ENCODE measurements around the gene SPINT2. TPM values are rescaled to one million over a fixed set of nuclear protein-coding genes. Genes with fewer than 3 reads are reported as not detected.
A peak's percentile ranks its signal among the peaks of the same experiment; 100 is the strongest.

Gene SPINT2
- polyA plus RNA-seq, 1 donor from 2014 or later, result 167 TPM

GRCh38 chr19:38268539-38268938 lies 4.2 kb downstream of the SPINT2 start:
- peaks cover 4% of the 10 kb centered on the region for H3K36me3 Mint-ChIP-seq
- peaks cover 15 to 30% (median 22%) of the 10 kb centered on the region in 3 donors for H3K4me1 Mint-ChIP-seq
- no peaks in the 10 kb centered on the region for H3K27me3 Mint-ChIP-seq
- peak overlapping the region in 1 of 4 donors; percentile 4 for H3K4me3 Mint-ChIP-seq
- H3K9me3 Mint-ChIP-seq, result no peaks in the 10 kb centered on the region
- no peak overlapping the region for H3K27ac Mint-ChIP-seq

- Mint-ChIP-seq H3K4me1 (peaks cover 8 to 18% (median 9%) of the 10 kb centered on the region in 3 donors), H3K27me3 (no peaks in the 10 kb centered on the region), H3K27ac (no peak overlapping the region), H3K4me3 (no peak overlapping the region), H3K36me3 (peaks cover 7% of the 10 kb centered on the region), H3K9me3 (no peaks in the 10 kb centered on the region)
These were observed 6.3 kb downstream of the SPINT2 start for GRCh38 chr19:38270587-38271167.

GRCh38 chr19:38273499-38273898 lies 9.1 kb downstream of the SPINT2 start:
- Mint-ChIP-seq H3K4me1 (peaks cover 0 to 2% (median 0%) of the 10 kb centered on the region in 3 donors), H3K27ac (no peak overlapping the region), H3K4me3 (no peak overlapping the region), H3K27me3 (no peaks in the 10 kb centered on the region), H3K9me3 (no peaks in the 10 kb centered on the region), H3K36me3 (peaks cover 7% of the 10 kb centered on the region)

GRCh38 chr19:38274739-38275138 lies 10.4 kb downstream of the SPINT2 start:
- Mint-ChIP-seq H3K27me3 (no peaks in the 10 kb centered on the region), H3K36me3 (peaks cover 7% of the 10 kb centered on the region), H3K4me1 (peaks cover 0 to 2% (median 0%) of the 10 kb centered on the region in 3 donors), H3K9me3 (no peaks in the 10 kb centered on the region), H3K4me3 (no peak overlapping the region), H3K27ac (no peak overlapping the region)

- Mint-ChIP-seq H3K4me1 (peaks cover 5 to 9% (median 5%) of the 10 kb centered on the region in 3 donors), H3K27ac (no peak overlapping the region), H3K9me3 (no peaks in the 10 kb centered on the region), H3K27me3 (no peaks in the 10 kb centered on the region), H3K36me3 (peaks cover 5% of the 10 kb centered on the region), H3K4me3 (no peak overlapping the region)
These were observed 12.7 kb downstream of the SPINT2 start for GRCh38 chr19:38276942-38277517.

- H3K9me3 Mint-ChIP-seq, result no peaks in the 10 kb centered on the region
- peaks cover 6 to 14% (median 9%) of the 10 kb centered on the region in 3 donors for H3K4me1 Mint-ChIP-seq
- no peak overlapping the region for H3K27ac Mint-ChIP-seq
- H3K36me3 Mint-ChIP-seq, result peaks cover 5% of the 10 kb centered on the region
- H3K27me3 Mint-ChIP-seq, result no peaks in the 10 kb centered on the region
- no peak overlapping the region for H3K4me3 Mint-ChIP-seq
These were observed 13.2 kb downstream of the SPINT2 start for GRCh38 chr19:38277549-38277948.

GRCh38 chr19:38277969-38278680 lies 13.8 kb downstream of the SPINT2 start:
- Mint-ChIP-seq H3K27ac (no peak overlapping the region), H3K36me3 (peaks cover 5% of the 10 kb centered on the region), H3K4me3 (no peak overlapping the region), H3K4me1 (peaks cover 6 to 15% (median 10%) of the 10 kb centered on the region in 3 donors), H3K9me3 (no peaks in the 10 kb centered on the region), H3K27me3 (no peaks in the 10 kb centered on the region)

GRCh38 chr19:38278751-38279150 lies 14.4 kb downstream of the SPINT2 start:
- H3K36me3 Mint-ChIP-seq, result peaks cover 5% of the 10 kb centered on the region
- H3K27ac Mint-ChIP-seq, result no peak overlapping the region
- H3K4me3 Mint-ChIP-seq, result no peak overlapping the region
- peaks cover 6 to 13% (median 10%) of the 10 kb centered on the region in 3 donors for H3K4me1 Mint-ChIP-seq
- no peaks in the 10 kb centered on the region for H3K27me3 Mint-ChIP-seq
- H3K9me3 Mint-ChIP-seq, result no peaks in the 10 kb centered on the region

- Mint-ChIP-seq H3K27me3 (no peaks in the 10 kb centered on the region), H3K36me3 (peaks cover 6% of the 10 kb centered on the region), H3K4me1 (peaks cover 12 to 17% (median 14%) of the 10 kb centered on the region in 3 donors), H3K27ac (peak overlapping the region in 1 of 3 donors; percentile 77), H3K9me3 (no peaks in the 10 kb centered on the region), H3K4me3 (no peak overlapping the region)
These were observed 15.9 kb downstream of the SPINT2 start for GRCh38 chr19:38280030-38280921.

- H3K27ac Mint-ChIP-seq, result peak overlapping the region in 2 of 3 donors; percentile 18
- H3K9me3 Mint-ChIP-seq, result no peaks in the 10 kb centered on the region
- H3K4me1 Mint-ChIP-seq, result peaks cover 12 to 17% (median 14%) of the 10 kb centered on the region in 3 donors
- peaks cover 10% of the 10 kb centered on the region for H3K36me3 Mint-ChIP-seq
- H3K27me3 Mint-ChIP-seq, result no peaks in the 10 kb centered on the region
- no peak overlapping the region for H3K4me3 Mint-ChIP-seq
These were observed 17.6 kb downstream of the SPINT2 start for GRCh38 chr19:38281811-38282566.

GRCh38 chr19:38283271-38283670 lies 18.9 kb downstream of the SPINT2 start:
- no peaks in the 10 kb centered on the region for H3K27me3 Mint-ChIP-seq
- peak overlapping the region in 1 of 3 donors; percentile 31 for H3K27ac Mint-ChIP-seq
- peaks cover 12 to 17% (median 14%) of the 10 kb centered on the region in 3 donors for H3K4me1 Mint-ChIP-seq
- no peak overlapping the region for H3K4me3 Mint-ChIP-seq
- H3K9me3 Mint-ChIP-seq, result no peaks in the 10 kb centered on the region
- peaks cover 10% of the 10 kb centered on the region for H3K36me3 Mint-ChIP-seq

GRCh38 chr19:38284422-38284821 lies 20.0 kb downstream of the SPINT2 start:
- H3K27me3 Mint-ChIP-seq, result no peaks in the 10 kb centered on the region
- H3K27ac Mint-ChIP-seq, result peak overlapping the region in 2 of 3 donors; percentile 27 to 48
- peaks cover 10% of the 10 kb centered on the region for H3K36me3 Mint-ChIP-seq
- no peaks in the 10 kb centered on the region for H3K9me3 Mint-ChIP-seq
- H3K4me1 Mint-ChIP-seq, result peaks cover 12 to 17% (median 14%) of the 10 kb centered on the region in 3 donors
- H3K4me3 Mint-ChIP-seq, result peak overlapping the region in 1 of 4 donors; percentile 65

GRCh38 chr19:38285567-38285966 lies 21.2 kb downstream of the SPINT2 start:
- H3K9me3 Mint-ChIP-seq, result no peaks in the 10 kb centered on the region
- H3K27me3 Mint-ChIP-seq, result no peaks in the 10 kb centered on the region
- H3K4me3 Mint-ChIP-seq, result no peak overlapping the region
- peaks cover 12 to 14% (median 14%) of the 10 kb centered on the region in 3 donors for H3K4me1 Mint-ChIP-seq
- H3K27ac Mint-ChIP-seq, result peak overlapping the region in 1 of 3 donors; percentile 53
- H3K36me3 Mint-ChIP-seq, result peaks cover 11% of the 10 kb centered on the region

- Mint-ChIP-seq H3K4me1 (peaks cover 4 to 6% (median 5%) of the 10 kb centered on the region in 3 donors), H3K27me3 (no peaks in the 10 kb centered on the region), H3K4me3 (no peak overlapping the region), H3K36me3 (peaks cover 13% of the 10 kb centered on the region), H3K9me3 (no peaks in the 10 kb centered on the region), H3K27ac (no peak overlapping the region)
These were observed 23.2 kb downstream of the SPINT2 start for GRCh38 chr19:38287604-38288003.

Data from IgD-negative memory B cell (primary cell).